ENCODE measurements around the gene ACVR2A. TPM values are rescaled to one million over a fixed set of nuclear protein-coding genes. Genes with fewer than 3 reads are reported as not detected.

ACVR2A gene
- 1 to 10 TPM; 5.8 to 9.3 (median 6.5) TPM for total RNA-seq
- long read RNA-seq, full-length matches to known transcripts: 2 of 2 reads
- long read RNA-seq, partial matches to known transcripts: 0 of 2 reads
- long read RNA-seq, other reads (novel, unspliced or antisense): 0 of 2 reads

DNA sequence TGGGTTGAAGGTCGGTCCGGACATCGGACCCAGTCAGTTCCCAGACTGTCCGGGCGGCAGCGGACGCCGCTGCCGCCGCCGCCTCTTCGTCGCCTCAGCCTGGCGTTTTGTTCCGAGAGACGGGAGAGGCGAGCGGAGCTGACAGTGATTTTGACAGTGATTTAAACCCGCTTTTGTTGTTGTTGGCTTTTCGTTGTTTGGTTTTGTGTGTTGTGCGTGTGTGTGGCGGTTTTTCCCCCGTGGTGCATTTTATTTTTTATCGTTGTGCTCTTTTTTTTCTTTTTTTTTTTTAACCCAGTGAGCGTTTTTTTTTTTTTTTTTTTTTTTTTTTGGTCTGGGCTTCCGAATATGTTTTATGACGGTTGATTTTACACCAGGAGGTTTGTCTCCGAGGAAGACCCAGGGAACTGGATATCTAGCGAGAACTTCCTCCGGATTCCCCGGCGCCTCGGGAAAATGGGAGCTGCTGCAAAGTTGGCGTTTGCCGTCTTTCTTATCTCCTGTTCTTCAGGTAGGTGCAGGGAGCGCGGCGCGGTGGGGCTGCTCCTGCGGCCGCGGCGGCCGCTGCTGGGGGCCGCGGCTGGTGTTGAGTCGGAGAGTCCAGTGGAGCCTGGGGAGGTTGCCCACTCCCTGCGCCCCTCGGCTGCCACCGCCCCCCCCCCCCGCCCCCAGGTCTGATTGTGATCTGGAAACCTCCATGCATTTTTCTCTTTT lies at the start of gene ACVR2A:
Gene ACVR2A, plus strand, starts transcription at position 333 of the 714 bp plus-strand sequence. Its CDS starts 124 bp downstream, at position 457.
- intact Hi-C loops (cut with DNase I): no loop called here
- peak; percentile 10 for TF ChIP-seq POLR2A (IDR thresholded peaks at IDR 0.05)
- TF ChIP-seq, protein P1, sequence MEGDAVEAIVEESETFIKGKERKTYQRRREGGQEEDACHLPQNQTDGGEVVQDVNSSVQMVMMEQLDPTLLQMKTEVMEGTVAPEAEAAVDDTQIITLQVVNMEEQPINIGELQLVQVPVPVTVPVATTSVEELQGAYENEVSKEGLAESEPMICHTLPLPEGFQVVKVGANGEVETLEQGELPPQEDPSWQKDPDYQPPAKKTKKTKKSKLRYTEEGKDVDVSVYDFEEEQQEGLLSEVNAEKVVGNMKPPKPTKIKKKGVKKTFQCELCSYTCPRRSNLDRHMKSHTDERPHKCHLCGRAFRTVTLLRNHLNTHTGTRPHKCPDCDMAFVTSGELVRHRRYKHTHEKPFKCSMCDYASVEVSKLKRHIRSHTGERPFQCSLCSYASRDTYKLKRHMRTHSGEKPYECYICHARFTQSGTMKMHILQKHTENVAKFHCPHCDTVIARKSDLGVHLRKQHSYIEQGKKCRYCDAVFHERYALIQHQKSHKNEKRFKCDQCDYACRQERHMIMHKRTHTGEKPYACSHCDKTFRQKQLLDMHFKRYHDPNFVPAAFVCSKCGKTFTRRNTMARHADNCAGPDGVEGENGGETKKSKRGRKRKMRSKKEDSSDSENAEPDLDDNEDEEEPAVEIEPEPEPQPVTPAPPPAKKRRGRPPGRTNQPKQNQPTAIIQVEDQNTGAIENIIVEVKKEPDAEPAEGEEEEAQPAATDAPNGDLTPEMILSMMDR (IDR thresholded peaks at IDR 0.05): no peak

DNA sequence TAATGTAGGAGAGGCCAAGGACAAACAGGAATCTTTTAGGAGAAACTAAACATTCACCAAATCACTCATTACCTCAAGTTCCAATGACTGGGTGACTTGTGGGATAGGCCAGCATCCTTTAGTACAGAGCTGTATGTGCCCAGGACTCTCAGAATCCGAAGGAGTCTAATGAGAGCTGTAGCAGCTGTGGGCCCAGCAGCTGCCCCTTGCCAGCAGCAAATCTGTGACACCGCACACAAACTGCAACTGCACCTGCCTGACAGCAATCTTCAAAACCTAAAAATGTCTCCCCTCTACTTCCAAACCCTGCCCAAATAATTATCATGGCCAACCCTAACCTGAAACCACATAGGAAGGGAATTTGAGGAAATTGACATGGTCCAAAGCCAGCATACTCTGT lies 44.5 kb upstream of the ACVR2A start:
- ATAC-seq (no peak), DNase-seq (no peak)
- H3K27me3 ChIP-seq: no peaks in the 10 kb centered on the region
- no peaks in the 10 kb centered on the region for H3K4me1 ChIP-seq
- TF ChIP-seq, protein P1 (IDR thresholded peaks at IDR 0.05): no peak
- no peak for TF ChIP-seq POLR2A (IDR thresholded peaks at IDR 0.05)
- no peaks in the 10 kb centered on the region for H3K9me3 ChIP-seq
- no peak overlapping the region for H3K4me3 ChIP-seq
- intact Hi-C loops (cut with DNase I): no loop called here
- H3K27ac ChIP-seq: no peak overlapping the region
- WGBS (ENCODE audit: insufficient coverage, low coverage, low lambda C conversion rate, missing lambda C conversion rate): no CpG with 5 or more reads among the region's 2 CpGs
- H3K36me3 ChIP-seq: no peaks in the 10 kb centered on the region

More for the DNA sequence above, at the start of gene ACVR2A:
- Histone ChIP-seq H3K9me3 (no peaks in the 10 kb centered on the region), H3K27me3 (no peaks in the 10 kb centered on the region), H3K36me3 (no peaks in the 10 kb centered on the region), H3K4me3 (peak within 1 kb of the TSS; percentile 70 to 89 (median 83)), H3K27ac (peak within 1 kb of the TSS; percentile 94 to 97 (median 94)), H3K4me1 (peaks cover 0 to 6% (median 2%) of the 10 kb centered on the region in 4 donors)
- DNase-seq (peak; percentile 60 to 62 (median 60)), ATAC-seq (peak; percentile 21 to 36 (median 34))
- WGBS (ENCODE audit: insufficient coverage, low coverage, low lambda C conversion rate, missing lambda C conversion rate): under 1% methylated on average over 34 of the region's 51 CpGs

DNA sequence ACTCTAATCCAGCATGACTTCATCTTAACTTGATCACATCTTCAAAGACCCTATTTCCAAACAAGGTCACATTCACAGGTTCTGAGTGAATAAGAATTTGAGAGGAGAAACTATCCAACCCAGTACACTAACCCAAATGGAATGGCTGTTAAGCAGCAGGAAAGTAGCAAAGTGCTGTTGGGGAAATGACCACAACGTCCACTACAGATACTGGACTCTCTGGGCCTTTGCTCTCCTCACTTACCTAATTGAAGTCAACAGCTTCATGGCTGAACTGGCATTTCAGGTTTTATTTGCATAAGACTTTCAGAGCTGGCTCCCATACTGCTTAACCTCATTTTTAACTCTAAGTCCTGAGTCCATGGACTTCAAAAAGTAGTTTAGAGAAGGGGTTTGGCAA lies 38.0 kb upstream of the ACVR2A start:
- no peak for TF ChIP-seq POLR2A (IDR thresholded peaks at IDR 0.05)
- TF ChIP-seq, protein P1 (IDR thresholded peaks at IDR 0.05): no peak
- H3K4me3 ChIP-seq: no peak overlapping the region
- no peak overlapping the region for H3K27ac ChIP-seq
- no peaks in the 10 kb centered on the region for H3K4me1 ChIP-seq
- H3K9me3 ChIP-seq: no peaks in the 10 kb centered on the region
- no peaks in the 10 kb centered on the region for H3K27me3 ChIP-seq
- ATAC-seq: no peak
- intact Hi-C loops (cut with DNase I): no loop called here
- H3K36me3 ChIP-seq: no peaks in the 10 kb centered on the region
- no peak for DNase-seq
- 33% methylated on average over 1 of the region's 1 CpG for WGBS (ENCODE audit: insufficient coverage, low coverage, low lambda C conversion rate, missing lambda C conversion rate)

DNA sequence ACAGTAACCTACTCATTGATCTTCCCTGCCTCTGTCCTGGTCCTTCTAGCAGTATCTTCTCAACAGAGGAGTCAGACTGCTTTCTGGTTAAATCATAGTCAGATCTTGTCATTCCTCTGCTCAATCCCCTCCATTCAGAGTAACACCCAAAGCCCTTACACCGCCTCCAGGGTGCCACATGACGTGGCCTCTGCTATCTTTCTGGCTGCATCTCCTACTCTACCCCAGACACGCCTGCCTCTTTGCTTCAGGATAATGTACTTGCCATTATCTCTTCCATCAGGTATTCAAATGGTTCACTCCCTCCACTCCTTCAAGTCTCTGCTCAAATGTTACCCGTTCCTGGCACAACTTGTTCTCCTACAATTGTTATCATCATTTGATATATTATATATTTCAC lies 36.3 kb upstream of the ACVR2A start:
- no peak for ATAC-seq
- intact Hi-C loops (cut with DNase I): no loop called here
- DNase-seq: no peak
- H3K27ac ChIP-seq: no peak overlapping the region
- no peaks in the 10 kb centered on the region for H3K36me3 ChIP-seq
- no peaks in the 10 kb centered on the region for H3K4me1 ChIP-seq
- no peaks in the 10 kb centered on the region for H3K9me3 ChIP-seq
- no peak overlapping the region for H3K4me3 ChIP-seq
- TF ChIP-seq POLR2A (IDR thresholded peaks at IDR 0.05): no peak
- TF ChIP-seq, protein P1 (IDR thresholded peaks at IDR 0.05): no peak
- 60% methylated on average over 4 of the region's 4 CpGs for WGBS (ENCODE audit: insufficient coverage, low coverage, low lambda C conversion rate, missing lambda C conversion rate)
- H3K27me3 ChIP-seq: no peaks in the 10 kb centered on the region

Data from right lobe of liver (tissue), 6 donors.